ENCODE results near the gene CDH16. TPM values are rescaled to one million over a fixed set of nuclear protein-coding genes. Genes with fewer than 3 reads are reported as not detected.

CDH16 gene
- total and polyA plus RNA-seq, 2 of the 13 experiments (the other 11 are each of a cell fraction or from before 2014, with no cell fraction given) = 2.7 to 3.9 TPM

- Histone ChIP-seq H2AFZ (ENCODE audit: low read length) (no peak overlapping the region), H4K20me1 (ENCODE audit: insufficient read depth, low read length) (no peaks in the 10 kb centered on the region), H3K27ac (ENCODE audit: extremely low read length, insufficient read depth, low read length) (no peak overlapping the region), H3K79me2 (ENCODE audit: insufficient read depth, low read length) (no peaks in the 10 kb centered on the region), H3K36me3 (replicated peaks in 1 of 2; ENCODE audit: control insufficient read depth in 1 of 2, insufficient read depth in 2 of 2, low read length in 2 of 2) (no peaks in the 10 kb centered on the region; a peak in 1 of 5 replicates), H3K27me3 (ENCODE audit: control insufficient read depth in 1 of 2, insufficient read depth in 2 of 2, low read length in 2 of 2) (peaks cover 0 to 2% of the 10 kb centered on the region in 2 experiments; a peak in 1 of 5 replicates), H3K9ac (ENCODE audit: insufficient read depth, low read depth, low read length) (no peak overlapping the region), H3K4me1 (ENCODE audit: insufficient read depth, low read length) (peaks cover 66% of the 10 kb centered on the region), H3K4me2 (ENCODE audit: low read depth, low read length) (peak overlapping the region; percentile 34; the same call in 1 of the 2 replicates), H3K4me3 (replicated peaks in 1 of 3; ENCODE audit: insufficient read depth in 1 of 3, low read depth in 2 of 3, low read length in 3 of 3) (no peak overlapping the region), H3K9me3 (ENCODE audit: low read length) (no peaks in the 10 kb centered on the region)
- in situ Hi-C loops (cut with HindIII; ENCODE audit: extremely low pct_ligation_motif_present, low pct_unique_long_range_greater_than_20kb) (no loop called here), intact Hi-C loops (cut with micrococcal nuclease; ENCODE audit: unreplicated experiment) (loop anchor here (1.0 to 10.0 kb wide), 4 partner anchors 29 to 259 kb away; partner anchors contain the start of genes B3GNT9, FBXL8 and TRADD)
- TF ChIP-seq MAF1 (CRISPR knock-in tag; IDR thresholded peaks at IDR 0.05; ENCODE audit: borderline replicate concordance) (no peak), SPEN (CRISPR knock-in tag; IDR thresholded peaks at IDR 0.05; ENCODE audit: low read depth) (0 out of 2 replicates have a peak, but pooled peaks have one; percentile 15)
- no peak for FAIRE-seq
- DNase-seq (ENCODE audit: low spot score) = no peak
- ATAC-seq = no peak; the same call in 2 of the 3 replicates
- 69% methylated on average over 5 of the region's 5 CpGs for WGBS (ENCODE audit: low lambda C conversion rate)
- POLR2A ChIA-PET = interaction anchor here (0.9 to 2.2 kb wide), 4 partner anchors 9 to 39 kb away, joined by 3 to 13 read pairs (median 6); partner anchors contain the start of genes CDH16 and CIAO2B
- BruUV-seq (replicated peaks) = no TSS peak
- CTCF ChIA-PET (ENCODE audit: low intra/inter-chr PET ratio, low total read pairs) = interaction anchor here (0.7 to 3.3 kb wide), 10 partner anchors 14 to 290 kb away, joined by 3 to 37 read pairs (median 8); partner anchors contain the start of genes CES3 and RRAD
These were observed 23.1 kb downstream of the CDH16 start for GRCh38 chr16:66895689-66895979.

DNA sequence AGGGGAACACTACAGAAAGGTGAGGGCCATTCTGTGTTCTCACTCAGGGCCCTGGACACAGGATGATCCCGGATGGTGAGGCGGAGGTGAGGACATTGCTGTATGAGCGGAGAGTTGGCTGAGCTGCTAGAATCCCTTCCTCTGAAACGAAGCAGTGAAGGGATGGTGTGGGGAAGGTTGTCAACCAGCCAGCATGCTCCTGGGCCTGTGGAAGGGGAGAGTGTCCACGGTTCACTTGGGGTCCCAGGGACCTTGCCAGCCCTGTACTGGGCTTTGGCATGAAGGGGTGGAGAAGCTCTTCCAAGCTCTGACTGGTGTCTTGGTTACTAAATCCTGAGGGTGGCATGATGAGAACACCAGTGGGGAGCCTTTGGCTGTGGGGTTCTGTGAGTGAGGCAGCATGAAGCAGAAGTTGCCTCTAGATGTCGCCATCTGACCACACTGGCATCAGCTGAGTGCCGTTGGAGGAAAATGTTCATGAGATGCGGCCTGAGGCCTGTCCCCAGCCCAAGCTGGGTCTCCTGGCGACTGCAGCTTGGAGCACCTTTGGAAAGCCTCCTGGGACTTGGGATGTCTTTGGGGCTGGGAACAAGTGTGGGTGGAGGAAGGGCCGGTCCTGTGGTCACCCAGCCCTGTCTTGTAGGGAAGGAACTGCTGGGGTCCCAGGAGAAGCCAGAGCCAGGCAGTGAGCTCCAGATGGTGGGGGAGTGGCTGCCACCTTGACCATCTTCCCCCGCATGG, 23.6 kb downstream of the CDH16 start:
- CTCF ChIA-PET (ENCODE audit: low intra/inter-chr PET ratio, low total read pairs) = interaction anchor here (0.7 to 3.3 kb wide), 10 partner anchors 15 to 291 kb away, joined by 3 to 37 read pairs (median 8); partner anchors contain the start of genes CES3 and RRAD
- TF ChIP-seq IKZF1 (IDR thresholded peaks at IDR 0.05) = no peak
- TF ChIP-seq ZNF430 (CRISPR knock-in tag; IDR thresholded peaks at IDR 0.05) = no peak
- TF ChIP-seq SMAD1 (CRISPR knock-in tag; IDR thresholded peaks at IDR 0.05; ENCODE audit: borderline replicate concordance, low read depth) = 0 out of 2 replicates have a peak, but pooled peaks have one; percentile 54
- TF ChIP-seq HNRNPK (IDR thresholded peaks at IDR 0.05; ENCODE audit: low read depth, low read length, poor library complexity, severe bottlenecking) = no peak
- TF ChIP-seq IKZF4 (CRISPR knock-in tag; IDR thresholded peaks at IDR 0.05; ENCODE audit: borderline replicate concordance, low read depth, not compliant biosample characterization) = no peak
- TF ChIP-seq MAFK (conservative IDR thresholded peaks at IDR 0.05 in 1 of 2, IDR thresholded peaks at IDR 0.05 in 1 of 2; ENCODE audit: low read length in 2 of 2) = no peak
- TF ChIP-seq, protein P1, sequence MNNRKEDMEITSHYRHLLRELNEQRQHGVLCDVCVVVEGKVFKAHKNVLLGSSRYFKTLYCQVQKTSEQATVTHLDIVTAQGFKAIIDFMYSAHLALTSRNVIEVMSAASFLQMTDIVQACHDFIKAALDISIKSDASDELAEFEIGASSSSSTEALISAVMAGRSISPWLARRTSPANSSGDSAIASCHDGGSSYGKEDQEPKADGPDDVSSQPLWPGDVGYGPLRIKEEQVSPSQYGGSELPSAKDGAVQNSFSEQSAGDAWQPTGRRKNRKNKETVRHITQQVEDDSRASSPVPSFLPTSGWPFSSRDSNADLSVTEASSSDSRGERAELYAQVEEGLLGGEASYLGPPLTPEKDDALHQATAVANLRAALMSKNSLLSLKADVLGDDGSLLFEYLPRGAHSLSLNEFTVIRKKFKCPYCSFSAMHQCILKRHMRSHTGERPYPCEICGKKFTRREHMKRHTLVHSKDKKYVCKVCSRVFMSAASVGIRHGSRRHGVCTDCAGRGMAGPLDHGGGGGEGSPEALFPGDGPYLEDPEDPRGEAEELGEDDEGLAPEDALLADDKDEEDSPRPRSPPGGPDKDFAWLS (CRISPR knock-in tag; IDR thresholded peaks at IDR 0.05; ENCODE audit: borderline replicate concordance) = no peak
- no peak for TF ChIP-seq ZNF543 (CRISPR knock-in tag; IDR thresholded peaks at IDR 0.05)
- 0 out of 2 replicates have a peak, but pooled peaks have one; percentile 72 for TF ChIP-seq RELA (CRISPR knock-in tag; IDR thresholded peaks at IDR 0.05)
- peak; percentile 64; the same call in 1 of the 2 replicates for TF ChIP-seq HOMEZ (CRISPR knock-in tag; IDR thresholded peaks at IDR 0.05; ENCODE audit: low read depth)

More for the DNA sequence above, 23.6 kb downstream of the CDH16 start:
- H3K36me3 ChIP-seq (replicated peaks in 1 of 2; ENCODE audit: control insufficient read depth in 1 of 2, insufficient read depth in 2 of 2, low read length in 2 of 2) = no peaks in the 10 kb centered on the region; a peak in 1 of 5 replicates
- no peak overlapping the region; a peak in 1 of 6 replicates for H3K4me3 ChIP-seq (replicated peaks in 1 of 3; ENCODE audit: insufficient read depth in 1 of 3, low read depth in 2 of 3, low read length in 3 of 3)
- no peak overlapping the region for H3K27ac ChIP-seq (ENCODE audit: extremely low read length, insufficient read depth, low read length)
- intact Hi-C loops (cut with micrococcal nuclease; ENCODE audit: unreplicated experiment) (loop anchor here (1.0 to 10.0 kb wide), 4 partner anchors 29 to 260 kb away; partner anchors contain the start of genes B3GNT9, FBXL8 and TRADD), in situ Hi-C loops (cut with HindIII; ENCODE audit: extremely low pct_ligation_motif_present, low pct_unique_long_range_greater_than_20kb) (no loop called here)
- H3K4me1 ChIP-seq (ENCODE audit: insufficient read depth, low read length) = peaks cover 63% of the 10 kb centered on the region
- no peaks in the 10 kb centered on the region for H4K20me1 ChIP-seq (ENCODE audit: insufficient read depth, low read length)
- FAIRE-seq = peak; percentile 95
- H3K9ac ChIP-seq (ENCODE audit: insufficient read depth, low read depth, low read length) = no peak overlapping the region
- no TSS peak for BruUV-seq (replicated peaks)
- WGBS (ENCODE audit: low lambda C conversion rate) = 30% methylated on average over 9 of the region's 11 CpGs
- peak; percentile 90 for ATAC-seq
- H3K27me3 ChIP-seq (ENCODE audit: control insufficient read depth in 1 of 2, insufficient read depth in 2 of 2, low read length in 2 of 2) = peaks cover 0 to 2% of the 10 kb centered on the region in 2 experiments; a peak in 1 of 5 replicates
- H3K4me2 ChIP-seq (ENCODE audit: low read depth, low read length) = peak overlapping the region; percentile 34; the same call in 1 of the 2 replicates
- H2AFZ ChIP-seq (ENCODE audit: low read length) = no peak overlapping the region
- DNase-seq (ENCODE audit: low spot score) = peak; percentile 80
- POLR2A ChIA-PET = interaction anchor here (0.9 to 2.2 kb wide), 5 partner anchors 10 to 39 kb away, joined by 3 to 13 read pairs (median 5); partner anchors contain the start of genes CDH16, CIAO2B and PDP2
- H3K79me2 ChIP-seq (ENCODE audit: insufficient read depth, low read length) = no peaks in the 10 kb centered on the region
- H3K9me3 ChIP-seq (ENCODE audit: low read length) = no peaks in the 10 kb centered on the region

Data from HepG2 (cell line).